Activated CD4-positive, alpha-beta memory T cell treated with anti-CD3 and anti-CD28 coated beads, Interleukin-2, amount 10 ng/mL, durations not matched to agents 7 days and 5 days (primary cell): ENCODE results near the gene SLC4A8. TPM values are rescaled to one million over a fixed set of nuclear protein-coding genes. Genes with fewer than 3 reads are reported as not detected.
"Not testable (repeated sequence)": the region's sequence is repeated elsewhere in the genome, so short reads cannot be mapped to it uniquely, and the experiment has no call there.

Experiments used
- CTCF ChIA-PET: fragments of 350-600 bp; sonication (Branson Sonifier 250); formaldehyde crosslinking; loops from one replicate; lab custom pipeline; 2021; ENCODE audit warnings: antibody characterized with exemption, inconsistent platforms; lab: Charles Lee
- POLR2A ChIA-PET: fragments of 350-600 bp; sonication (Branson Sonifier 250); formaldehyde crosslinking; loops from one replicate; lab custom pipeline; 2021; ENCODE audit warnings: antibody characterized with exemption; lab: Charles Lee
- DNase-seq: peaks from one replicate; pipeline ENCODE4 v3.0.0-alpha.2; 2020
- H3K27ac Mint-ChIP-seq: one replicate; pipeline ENCODE4 v1.8.0; 2021; ENCODE audit warnings: mild to moderate bottlenecking, mixed read lengths
- H3K27me3 Mint-ChIP-seq: one replicate; pipeline ENCODE4 v1.8.0; 2021; ENCODE audit warnings: mixed read lengths
- H3K36me3 Mint-ChIP-seq: one replicate; pipeline ENCODE4 v1.8.0; 2021; ENCODE audit warnings: low read depth, mixed read lengths
- H3K4me1 Mint-ChIP-seq: one replicate; pipeline ENCODE4 v1.8.0; 2021; ENCODE audit warnings: mixed read lengths
- H3K4me3 Mint-ChIP-seq: one replicate; pipeline ENCODE4 v1.8.0; 2021; ENCODE audit warnings: mild to moderate bottlenecking, mixed read lengths
- H3K9me3 Mint-ChIP-seq: one replicate; pipeline ENCODE4 v1.8.0; 2021; ENCODE audit warnings: mixed read lengths
- total RNA-seq, 2 experiments: library from RNA; stranded (reverse); gene quantifications; one replicate each; pipeline ENCODE4 v1.2.3, GENCODE V29; 2021

Gene SLC4A8
- total RNA-seq, 2 experiments from 2014 or later: 5.2 to 5.4 TPM

DNA sequence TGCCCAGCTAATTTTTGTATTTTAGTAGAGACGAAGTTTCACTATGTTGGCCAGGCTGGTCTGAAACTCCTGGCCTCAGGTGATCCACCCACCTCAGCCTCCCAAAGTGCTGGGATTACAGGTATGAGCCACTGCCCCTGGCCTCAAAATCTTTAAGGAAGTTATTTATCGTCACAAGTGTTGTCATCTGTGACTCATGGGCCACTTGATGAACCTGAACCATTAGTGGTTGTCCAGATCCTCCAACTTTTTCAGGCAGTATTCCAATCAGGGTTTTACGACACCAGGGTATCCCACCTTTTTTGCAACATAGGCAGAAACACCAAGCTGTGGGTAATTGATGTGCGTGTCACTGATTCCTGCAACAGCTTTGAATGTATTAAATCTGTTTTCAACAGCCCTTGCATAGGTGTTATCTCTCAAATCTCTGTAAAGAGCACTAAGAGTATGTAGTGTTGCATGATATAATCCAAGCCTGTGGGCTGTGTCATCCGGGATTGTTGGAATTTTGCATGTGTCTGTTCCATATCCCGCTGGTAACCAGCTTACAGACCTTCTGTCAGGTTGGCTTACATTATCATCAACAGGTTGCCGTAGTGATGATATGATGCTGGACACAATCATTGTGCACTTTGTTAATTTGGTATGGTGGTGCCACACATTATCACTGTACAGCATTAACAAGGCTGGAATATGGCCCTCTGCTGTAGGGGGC lies 87.1 kb downstream of the SLC4A8 start:
- ChIA-PET POLR2A (no interaction called here), CTCF (interaction anchor here (1.7 kb wide), 1 partner anchor 10 kb away, joined by 5 read pairs; no protein-coding TSS in a partner anchor)
- H3K36me3 Mint-ChIP-seq: no peaks in the 10 kb centered on the region
- DNase-seq: no peak
- H3K27ac Mint-ChIP-seq: no peak overlapping the region
- H3K27me3 Mint-ChIP-seq: peaks cover 1% of the 10 kb centered on the region
- no peaks in the 10 kb centered on the region for H3K4me1 Mint-ChIP-seq
- H3K4me3 Mint-ChIP-seq: no peak overlapping the region
- no peaks in the 10 kb centered on the region for H3K9me3 Mint-ChIP-seq

DNA sequence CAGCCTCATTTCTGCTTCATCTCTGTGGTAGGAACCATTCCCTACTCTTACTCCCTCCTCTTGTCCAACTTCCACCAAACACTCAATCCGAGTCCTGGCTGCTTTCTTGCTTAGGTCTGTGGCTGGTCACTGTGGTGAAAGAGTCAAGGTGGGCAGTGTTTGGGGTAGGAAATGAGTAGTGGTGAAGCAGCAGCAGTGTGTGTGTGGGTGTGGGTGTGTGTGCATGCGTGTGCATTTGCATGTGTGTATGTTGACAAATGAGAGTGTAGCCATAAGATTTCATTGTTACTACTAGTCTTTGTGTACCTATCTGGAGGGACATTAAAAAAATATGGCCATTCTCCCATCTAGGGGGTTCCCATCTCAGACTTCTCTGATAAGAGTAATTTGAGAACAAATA lies 87.8 kb downstream of the SLC4A8 start:
- no peaks in the 10 kb centered on the region for H3K36me3 Mint-ChIP-seq
- no peak for DNase-seq
- ChIA-PET POLR2A (interaction anchor here (1.1 kb wide), 1 partner anchor 92 kb away, joined by 3 read pairs; no protein-coding TSS in a partner anchor), CTCF (interaction anchor here (1.7 kb wide), 1 partner anchor 90 kb away, joined by 5 read pairs; no protein-coding TSS in a partner anchor)
- H3K4me3 Mint-ChIP-seq: no peak overlapping the region
- no peaks in the 10 kb centered on the region for H3K4me1 Mint-ChIP-seq
- H3K9me3 Mint-ChIP-seq: no peaks in the 10 kb centered on the region
- H3K27ac Mint-ChIP-seq: no peak overlapping the region
- H3K27me3 Mint-ChIP-seq: peaks cover 1% of the 10 kb centered on the region

DNA sequence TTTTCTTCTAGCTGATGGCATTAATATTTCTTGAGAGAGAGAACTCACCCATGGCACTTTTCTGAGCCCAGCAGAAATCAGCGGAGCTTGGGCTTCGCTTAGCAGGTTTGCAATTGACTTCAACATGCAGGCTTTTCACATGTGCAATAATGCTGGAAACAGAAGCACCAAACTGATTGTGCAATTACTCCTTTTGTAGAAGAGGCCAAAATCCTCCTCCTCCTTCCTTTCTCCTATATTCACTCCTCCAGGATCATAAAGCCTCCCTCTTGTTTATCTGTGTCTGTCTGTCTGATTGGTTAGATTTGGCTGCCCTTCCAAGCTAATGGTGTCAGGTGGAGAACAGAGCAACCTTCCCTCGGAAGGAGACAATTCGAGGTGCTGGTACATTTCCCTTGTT lies 90.4 kb downstream of the SLC4A8 start:
- not testable (repeated sequence) for H3K27ac Mint-ChIP-seq

DNA sequence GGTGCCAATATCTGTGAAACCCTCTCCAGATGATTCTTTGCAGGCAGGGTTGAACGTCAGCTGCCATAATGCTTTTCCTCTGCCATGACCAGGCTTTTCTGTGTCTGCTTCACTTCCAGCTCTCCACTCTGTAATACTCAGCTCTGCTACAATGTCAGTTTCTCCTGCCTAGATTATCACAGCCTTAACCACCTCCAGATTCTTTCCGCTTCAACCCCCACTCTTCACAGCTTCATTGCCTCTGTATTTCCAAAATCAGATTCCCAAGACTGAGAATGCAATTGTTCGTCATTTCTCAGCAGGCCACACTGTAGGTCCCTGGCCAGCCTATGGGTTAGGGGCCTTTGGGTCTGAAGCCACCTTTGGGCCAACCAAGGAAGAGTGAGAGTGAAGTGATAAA lies 92.7 kb downstream of the SLC4A8 start:
- Mint-ChIP-seq H3K36me3 (no peaks in the 10 kb centered on the region), H3K27me3 (peaks cover 5% of the 10 kb centered on the region), H3K9me3 (no peaks in the 10 kb centered on the region), H3K4me3 (no peak overlapping the region), H3K27ac (no peak overlapping the region), H3K4me1 (no peaks in the 10 kb centered on the region)
- CTCF ChIA-PET: interaction anchor here (0.9 kb wide), 1 partner anchor 13 kb away, joined by 3 read pairs; no protein-coding TSS in a partner anchor
- no peak for DNase-seq
- POLR2A ChIA-PET: no interaction called here

More for the DNA sequence above, 90.4 kb downstream of the SLC4A8 start:
- H3K4me1 Mint-ChIP-seq, H3K27me3 Mint-ChIP-seq, H3K4me3 Mint-ChIP-seq, H3K9me3 Mint-ChIP-seq, H3K36me3 Mint-ChIP-seq, DNase-seq, POLR2A ChIA-PET, CTCF ChIA-PET: not testable (repeated sequence)

DNA sequence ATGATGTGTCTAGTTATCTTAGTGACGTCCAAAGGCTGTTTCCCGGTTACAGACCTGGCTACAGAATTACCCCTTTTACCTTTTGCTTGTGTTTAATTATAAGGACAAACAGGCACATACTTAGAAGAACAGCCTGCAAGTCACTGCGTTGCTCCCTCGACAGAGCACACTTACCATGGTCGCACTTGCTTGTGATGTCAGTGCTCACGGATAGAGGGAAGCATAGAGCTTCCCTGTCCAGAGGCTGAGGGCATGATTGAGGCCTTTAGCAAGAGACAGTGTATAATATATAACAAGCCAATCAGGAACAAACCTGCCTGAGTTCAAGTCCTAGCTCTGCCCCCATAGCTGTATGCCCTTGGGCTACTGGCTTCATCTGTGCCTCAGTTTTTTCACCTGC lies 93.2 kb downstream of the SLC4A8 start:
- H3K27ac Mint-ChIP-seq: no peak overlapping the region
- CTCF ChIA-PET: interaction anchor here (0.9 kb wide), 1 partner anchor 13 kb away, joined by 3 read pairs; no protein-coding TSS in a partner anchor
- no peak for DNase-seq
- H3K9me3 Mint-ChIP-seq: no peaks in the 10 kb centered on the region
- no peak overlapping the region for H3K4me3 Mint-ChIP-seq
- no peaks in the 10 kb centered on the region for H3K4me1 Mint-ChIP-seq
- POLR2A ChIA-PET: no interaction called here
- H3K27me3 Mint-ChIP-seq: peaks cover 5% of the 10 kb centered on the region
- no peaks in the 10 kb centered on the region for H3K36me3 Mint-ChIP-seq

DNA sequence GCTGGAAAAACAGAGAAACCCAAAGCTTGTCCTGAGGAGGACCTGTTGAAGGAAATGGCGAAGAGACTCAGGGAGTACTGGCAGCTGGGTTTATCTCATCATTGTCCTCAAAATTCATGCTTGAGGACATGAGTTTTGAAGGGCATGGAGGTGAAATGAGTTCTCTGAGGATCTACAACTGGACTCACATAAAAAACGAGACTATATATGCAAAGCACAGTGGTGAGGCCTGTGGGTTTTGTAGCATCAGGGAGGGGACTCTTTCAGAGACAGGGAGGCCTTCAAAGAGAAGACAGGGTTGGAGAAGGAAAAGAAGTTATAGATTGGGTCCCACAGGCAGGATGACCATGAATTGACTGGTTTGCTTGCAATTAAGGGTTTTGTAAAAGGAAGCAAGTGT lies 95.1 kb downstream of the SLC4A8 start:
- Mint-ChIP-seq H3K4me1 (no peaks in the 10 kb centered on the region), H3K4me3 (no peak overlapping the region), H3K36me3 (no peaks in the 10 kb centered on the region), H3K27ac (no peak overlapping the region), H3K27me3 (peaks cover 5% of the 10 kb centered on the region), H3K9me3 (no peaks in the 10 kb centered on the region)
- no peak for DNase-seq
- CTCF ChIA-PET: interaction anchor here (1.5 kb wide), 1 partner anchor 99 kb away, joined by 4 read pairs; no protein-coding TSS in a partner anchor
- POLR2A ChIA-PET: no interaction called here

DNA sequence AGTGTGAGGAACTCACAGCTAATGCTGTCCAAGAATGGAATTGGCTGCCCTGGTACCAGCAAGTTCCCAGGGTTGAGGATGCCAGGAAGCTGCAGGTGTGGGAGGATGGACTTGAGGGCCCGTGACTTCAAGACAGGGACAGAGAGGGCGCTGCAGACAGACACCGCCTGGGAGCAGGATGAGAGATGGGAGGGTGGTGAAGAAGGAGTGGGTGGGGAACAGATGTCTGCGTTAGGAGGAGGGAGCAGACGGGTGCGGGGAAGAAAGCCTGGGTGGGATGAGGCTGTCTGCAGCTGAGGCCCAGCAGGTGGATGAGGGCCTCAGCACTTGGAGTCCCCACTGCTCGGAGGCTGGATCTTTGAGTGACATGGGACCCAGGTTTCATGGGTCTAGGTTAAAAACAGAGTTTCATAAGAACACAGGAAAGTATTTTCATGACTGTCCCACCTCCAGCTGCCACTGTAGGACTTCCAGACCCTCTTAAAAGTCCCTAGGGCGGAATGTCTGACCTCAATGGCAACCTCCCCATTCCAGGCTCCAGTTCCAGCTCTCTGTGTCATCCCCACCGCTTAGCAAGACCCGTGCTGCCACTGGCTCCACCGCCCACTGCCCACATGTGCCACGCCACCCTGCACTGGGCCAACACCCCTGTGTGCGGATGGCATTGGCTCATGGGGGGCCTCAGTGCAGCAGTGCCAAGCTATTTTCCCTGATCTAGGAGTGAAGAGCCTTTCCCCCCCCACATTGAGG lies 96.1 kb downstream of the SLC4A8 start:
- peaks cover 3% of the 10 kb centered on the region for H3K27me3 Mint-ChIP-seq
- no peak overlapping the region for H3K4me3 Mint-ChIP-seq
- H3K9me3 Mint-ChIP-seq: no peaks in the 10 kb centered on the region
- no peaks in the 10 kb centered on the region for H3K4me1 Mint-ChIP-seq
- H3K27ac Mint-ChIP-seq: no peak overlapping the region
- H3K36me3 Mint-ChIP-seq: no peaks in the 10 kb centered on the region
- no peak for DNase-seq
- ChIA-PET CTCF (interaction anchor here (0.6 to 2.1 kb wide), 4 partner anchors 10 to 100 kb away, joined by 4 to 9 read pairs (median 4); no protein-coding TSS in a partner anchor), POLR2A (no interaction called here)

DNA sequence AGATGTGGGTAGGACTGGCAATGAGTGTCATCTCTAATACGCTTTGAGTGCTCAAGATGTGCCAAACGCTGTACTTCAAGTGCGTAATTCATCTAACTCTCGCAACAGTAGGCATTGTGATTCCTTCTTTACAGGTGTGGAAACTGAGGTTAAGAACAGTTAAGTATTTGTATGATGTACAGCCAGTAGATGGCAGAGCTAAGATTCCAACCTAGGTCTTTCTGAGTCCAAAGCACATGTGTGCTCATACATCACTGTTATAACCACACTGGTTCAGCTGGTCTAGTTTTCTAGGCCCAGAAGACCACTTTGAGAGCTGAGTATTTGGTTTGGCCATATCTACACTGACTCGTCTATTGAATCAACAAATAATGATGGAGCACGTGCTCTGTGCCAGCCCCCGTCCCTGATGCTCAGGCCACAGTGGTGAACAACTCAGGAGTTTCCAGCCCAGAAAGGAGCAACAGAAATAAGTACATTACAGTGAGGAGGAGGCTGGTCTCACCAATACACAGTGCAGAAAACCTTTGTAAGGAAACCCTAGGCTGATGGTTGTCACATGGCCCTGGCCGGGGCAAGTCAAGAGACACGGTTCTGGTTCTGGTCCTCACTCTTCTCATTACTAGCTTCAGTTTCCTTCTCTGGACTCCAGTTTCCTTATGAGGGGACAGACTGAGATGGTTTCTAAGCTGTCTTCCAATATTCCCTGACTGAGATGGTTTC lies 97.1 kb downstream of the SLC4A8 start:
- no peak overlapping the region for H3K27ac Mint-ChIP-seq
- peaks cover 3% of the 10 kb centered on the region for H3K27me3 Mint-ChIP-seq
- ChIA-PET POLR2A (no interaction called here), CTCF (interaction anchor here (0.6 to 2.8 kb wide), 6 partner anchors 8 to 101 kb away, joined by 3 to 19 read pairs (median 4); no protein-coding TSS in a partner anchor)
- no peak for DNase-seq
- H3K9me3 Mint-ChIP-seq: no peaks in the 10 kb centered on the region
- no peak overlapping the region for H3K4me3 Mint-ChIP-seq
- H3K36me3 Mint-ChIP-seq: no peaks in the 10 kb centered on the region
- H3K4me1 Mint-ChIP-seq: no peaks in the 10 kb centered on the region

DNA sequence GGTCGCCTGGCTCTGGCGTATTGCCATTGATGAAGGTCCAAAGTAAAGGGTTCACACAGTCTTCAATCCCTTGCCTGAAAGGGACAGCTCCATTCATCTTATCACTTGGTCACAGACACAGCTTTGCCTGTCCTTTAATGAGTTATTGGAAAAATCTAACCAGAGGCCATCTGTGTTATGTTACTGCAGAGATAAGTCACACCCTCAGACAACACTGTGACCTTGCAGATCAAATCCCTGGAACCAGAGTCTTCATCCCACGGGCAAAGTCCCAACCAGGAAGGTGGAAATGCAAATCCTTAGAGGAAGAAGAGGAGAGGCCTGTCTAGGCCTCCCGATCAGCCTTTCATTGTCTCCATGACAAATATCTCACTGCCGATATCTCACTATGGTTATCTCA lies 98.1 kb downstream of the SLC4A8 start:
- ChIA-PET POLR2A (no interaction called here), CTCF (interaction anchor here (1.3 to 2.8 kb wide), 4 partner anchors 8 to 100 kb away, joined by 4 to 19 read pairs (median 7); no protein-coding TSS in a partner anchor)
- no peaks in the 10 kb centered on the region for H3K36me3 Mint-ChIP-seq
- no peaks in the 10 kb centered on the region for H3K4me1 Mint-ChIP-seq
- no peak overlapping the region for H3K4me3 Mint-ChIP-seq
- H3K27me3 Mint-ChIP-seq: peaks cover 3% of the 10 kb centered on the region
- H3K27ac Mint-ChIP-seq: no peak overlapping the region
- DNase-seq: no peak
- no peaks in the 10 kb centered on the region for H3K9me3 Mint-ChIP-seq

DNA sequence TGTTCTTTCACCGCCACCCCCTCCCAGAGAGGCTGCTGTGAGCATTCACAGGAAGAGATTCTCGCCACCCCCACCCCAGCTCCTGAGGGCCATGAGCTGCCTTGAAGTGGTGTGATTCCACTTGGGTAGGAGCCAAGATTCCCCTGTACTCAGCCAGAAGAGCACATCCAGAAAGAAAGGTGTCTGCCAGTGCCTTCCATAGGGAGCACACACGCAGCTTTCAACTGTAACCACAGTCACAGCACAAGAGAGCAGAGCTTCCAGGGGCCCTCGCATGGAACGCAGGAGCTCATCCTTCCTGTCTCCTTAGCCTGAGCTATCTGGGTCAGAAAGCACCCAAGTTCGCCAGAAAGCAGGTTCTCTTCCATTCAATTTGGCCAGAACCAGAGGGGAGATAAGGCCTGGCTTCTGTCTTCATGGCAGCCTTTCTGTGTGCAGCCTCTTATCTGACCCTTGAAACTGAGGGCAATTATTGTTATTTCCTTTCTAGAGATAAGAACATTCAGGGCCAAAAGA lies 99.8 kb downstream of the SLC4A8 start:
- ChIA-PET CTCF (interaction anchor here (2.8 kb wide), 1 partner anchor 8 kb away, joined by 19 read pairs; no protein-coding TSS in a partner anchor), POLR2A (no interaction called here)
- Mint-ChIP-seq H3K27ac (no peak overlapping the region), H3K4me3 (no peak overlapping the region), H3K27me3 (peaks cover 6% of the 10 kb centered on the region), H3K9me3 (no peaks in the 10 kb centered on the region), H3K4me1 (no peaks in the 10 kb centered on the region), H3K36me3 (no peaks in the 10 kb centered on the region)
- DNase-seq: no peak

DNA sequence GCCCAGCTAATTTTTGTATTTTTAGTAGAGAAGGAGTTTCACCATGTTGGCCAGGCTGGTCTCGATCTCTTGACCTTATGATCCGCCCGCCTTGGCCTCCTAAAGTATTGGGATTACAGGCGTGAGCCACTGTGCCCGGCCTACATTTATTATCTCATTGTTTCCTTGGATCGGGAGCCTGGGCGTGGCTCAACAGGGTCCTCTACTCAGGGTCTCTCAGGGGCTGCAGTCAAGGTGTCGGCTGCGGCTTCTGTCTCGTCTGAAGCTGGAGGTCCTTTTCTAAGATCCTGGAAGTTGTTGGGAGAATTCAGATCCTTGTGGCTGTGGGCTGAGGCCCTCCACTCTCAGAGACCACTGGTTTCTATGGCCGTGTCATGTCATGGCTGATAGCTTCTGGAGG lies 100.9 kb downstream of the SLC4A8 start:
- Mint-ChIP-seq H3K4me1 (no peaks in the 10 kb centered on the region), H3K4me3 (no peak overlapping the region), H3K36me3 (no peaks in the 10 kb centered on the region), H3K9me3 (no peaks in the 10 kb centered on the region), H3K27me3 (peaks cover 8% of the 10 kb centered on the region), H3K27ac (no peak overlapping the region)
- ChIA-PET POLR2A (no interaction called here), CTCF (no interaction called here)
- DNase-seq: no peak

DNA sequence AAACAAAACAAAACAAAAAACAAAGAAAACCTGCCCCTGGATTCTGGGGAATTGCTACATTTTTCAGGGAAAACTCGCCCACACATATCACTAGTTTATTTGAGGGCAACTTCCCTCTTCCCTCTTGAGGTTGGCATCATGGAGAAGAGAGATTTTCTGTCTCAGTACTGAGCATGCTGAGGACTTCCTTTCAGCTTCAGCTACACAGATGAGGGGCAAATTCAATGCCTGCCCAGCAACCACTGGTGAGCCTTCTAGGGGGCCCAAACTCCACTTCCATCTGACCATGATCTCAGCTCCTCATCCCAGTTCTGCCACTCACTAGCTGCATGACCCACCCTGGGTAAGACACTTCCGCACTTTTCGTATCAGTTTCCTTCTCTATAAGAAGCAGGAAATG lies 103.3 kb downstream of the SLC4A8 start:
- Mint-ChIP-seq H3K9me3 (no peaks in the 10 kb centered on the region), H3K4me3 (no peak overlapping the region), H3K27ac (no peak overlapping the region), H3K4me1 (peaks cover 6% of the 10 kb centered on the region), H3K36me3 (no peaks in the 10 kb centered on the region), H3K27me3 (peaks cover 17% of the 10 kb centered on the region)
- no peak for DNase-seq
- POLR2A ChIA-PET: interaction anchor here (1.5 kb wide), 1 partner anchor 9 kb away, joined by 4 read pairs; no protein-coding TSS in a partner anchor
- CTCF ChIA-PET: interaction anchor here (8.5 kb wide), 1 partner anchor 103 kb away, joined by 192 read pairs; the partner anchor contains the start of gene SLC4A8
